ENCODE results near the gene LACRT.
"Not testable (repeated sequence)": the region's sequence is repeated elsewhere in the genome, so short reads cannot be mapped to it uniquely, and the experiment has no call there.

LACRT gene, protein sequence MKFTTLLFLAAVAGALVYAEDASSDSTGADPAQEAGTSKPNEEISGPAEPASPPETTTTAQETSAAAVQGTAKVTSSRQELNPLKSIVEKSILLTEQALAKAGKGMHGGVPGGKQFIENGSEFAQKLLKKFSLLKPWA

DNA sequence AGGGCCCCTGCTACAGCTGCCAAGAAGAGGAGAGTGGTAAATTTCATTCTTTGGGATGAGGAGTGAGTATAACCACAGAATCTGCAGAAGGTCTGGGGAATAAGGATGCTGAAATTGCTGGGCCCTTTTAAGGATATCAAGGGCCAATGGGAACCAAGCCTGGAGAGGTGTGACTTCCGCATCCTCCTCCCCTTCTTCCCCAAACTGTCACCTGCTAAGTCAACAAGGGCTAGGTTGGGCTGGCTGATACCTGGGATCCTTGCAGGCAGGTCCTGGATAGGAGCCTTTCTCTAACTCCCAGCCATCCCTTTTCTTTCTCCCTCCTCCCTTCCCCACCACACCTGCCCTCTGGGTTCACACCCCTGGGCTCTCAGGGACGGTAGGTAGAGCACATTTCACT lies at the start of gene LACRT:
Gene LACRT (minus strand): TSS at position 101 of the 400 bp plus-strand sequence. CDS start 54 bp downstream, at position 47.
- TF ChIP-seq, protein P1, sequence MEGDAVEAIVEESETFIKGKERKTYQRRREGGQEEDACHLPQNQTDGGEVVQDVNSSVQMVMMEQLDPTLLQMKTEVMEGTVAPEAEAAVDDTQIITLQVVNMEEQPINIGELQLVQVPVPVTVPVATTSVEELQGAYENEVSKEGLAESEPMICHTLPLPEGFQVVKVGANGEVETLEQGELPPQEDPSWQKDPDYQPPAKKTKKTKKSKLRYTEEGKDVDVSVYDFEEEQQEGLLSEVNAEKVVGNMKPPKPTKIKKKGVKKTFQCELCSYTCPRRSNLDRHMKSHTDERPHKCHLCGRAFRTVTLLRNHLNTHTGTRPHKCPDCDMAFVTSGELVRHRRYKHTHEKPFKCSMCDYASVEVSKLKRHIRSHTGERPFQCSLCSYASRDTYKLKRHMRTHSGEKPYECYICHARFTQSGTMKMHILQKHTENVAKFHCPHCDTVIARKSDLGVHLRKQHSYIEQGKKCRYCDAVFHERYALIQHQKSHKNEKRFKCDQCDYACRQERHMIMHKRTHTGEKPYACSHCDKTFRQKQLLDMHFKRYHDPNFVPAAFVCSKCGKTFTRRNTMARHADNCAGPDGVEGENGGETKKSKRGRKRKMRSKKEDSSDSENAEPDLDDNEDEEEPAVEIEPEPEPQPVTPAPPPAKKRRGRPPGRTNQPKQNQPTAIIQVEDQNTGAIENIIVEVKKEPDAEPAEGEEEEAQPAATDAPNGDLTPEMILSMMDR (IDR thresholded peaks at IDR 0.05; ENCODE audit: low read depth, low read length, missing control alignments), result no peak
- no peak for DNase-seq (ENCODE audit: low read depth)
- H3K4me3 ChIP-seq (ENCODE audit: low read depth, low read length), result no peak within 1 kb of the TSS

DNA sequence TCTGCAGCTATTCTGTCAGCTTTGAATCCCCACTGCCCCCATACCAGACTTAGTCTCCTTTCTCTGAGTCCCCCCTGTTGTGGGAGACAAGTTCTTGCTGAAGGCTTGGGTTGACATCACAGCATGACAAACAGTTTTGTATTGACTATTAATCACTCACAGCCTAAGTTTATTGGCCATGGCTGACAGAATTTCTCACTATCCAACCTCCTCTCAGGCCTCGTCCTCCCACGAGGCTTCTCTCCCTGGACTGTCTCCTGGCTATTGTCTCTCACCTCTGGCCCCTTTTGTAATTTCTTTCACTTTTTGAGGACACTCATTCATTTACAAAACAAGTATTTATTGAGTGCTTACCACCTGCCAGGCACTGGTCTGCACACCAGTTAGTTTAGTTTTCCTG lies 48.7 kb upstream of the LACRT start:
- no peak for DNase-seq (ENCODE audit: low read depth)
- TF ChIP-seq, protein P1 (IDR thresholded peaks at IDR 0.05; ENCODE audit: low read depth, low read length, missing control alignments), result no peak
- no peak overlapping the region for H3K4me3 ChIP-seq (ENCODE audit: low read depth, low read length)

DNA sequence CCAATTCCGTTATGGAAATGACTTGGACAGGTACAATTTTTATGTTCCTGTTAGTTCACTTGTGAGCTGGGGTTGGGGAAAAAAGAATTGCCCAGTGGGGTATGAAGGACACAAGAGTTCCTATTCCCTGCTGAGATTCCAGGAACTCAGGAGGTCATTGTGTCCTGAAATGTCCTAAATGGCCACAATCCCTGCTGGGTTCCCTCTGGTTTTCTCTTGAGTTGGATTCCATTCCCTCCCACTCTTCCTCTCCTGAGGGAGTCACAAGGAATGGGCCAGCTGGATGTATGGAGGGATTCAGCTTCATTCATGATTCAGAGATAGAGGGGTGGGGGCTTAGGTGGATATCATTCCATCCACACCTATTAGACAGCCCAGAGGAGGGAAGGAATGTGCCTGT lies 48.0 kb upstream of the LACRT start:
- no peak for DNase-seq (ENCODE audit: low read depth)
- H3K4me3 ChIP-seq (ENCODE audit: low read depth, low read length), result no peak overlapping the region
- TF ChIP-seq, protein P1 (IDR thresholded peaks at IDR 0.05; ENCODE audit: low read depth, low read length, missing control alignments), result no peak

DNA sequence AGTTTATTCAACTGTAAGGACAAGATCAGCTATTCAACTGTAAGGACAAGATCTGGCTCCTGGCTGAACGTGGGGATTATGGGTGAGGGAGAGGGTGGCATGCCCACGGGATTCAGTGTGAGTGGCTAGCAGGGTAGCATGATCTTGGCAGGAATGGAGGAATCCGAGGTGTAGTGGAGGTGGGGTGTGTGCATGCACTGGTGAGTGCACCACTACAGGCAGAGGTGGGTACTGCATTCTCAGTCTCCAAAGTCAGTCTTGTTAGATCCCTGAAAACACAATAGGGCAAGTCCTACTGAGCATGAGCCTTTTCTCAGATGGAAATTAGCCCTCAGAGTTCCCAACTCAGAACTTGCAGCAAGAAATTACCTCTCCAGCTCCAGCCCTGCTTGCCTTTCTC lies 45.7 kb upstream of the LACRT start:
- H3K4me3 ChIP-seq (ENCODE audit: low read depth, low read length), result no peak overlapping the region
- TF ChIP-seq, protein P1 (IDR thresholded peaks at IDR 0.05; ENCODE audit: low read depth, low read length, missing control alignments), result peak; percentile 94
- DNase-seq (ENCODE audit: low read depth), result peak; percentile 16

DNA sequence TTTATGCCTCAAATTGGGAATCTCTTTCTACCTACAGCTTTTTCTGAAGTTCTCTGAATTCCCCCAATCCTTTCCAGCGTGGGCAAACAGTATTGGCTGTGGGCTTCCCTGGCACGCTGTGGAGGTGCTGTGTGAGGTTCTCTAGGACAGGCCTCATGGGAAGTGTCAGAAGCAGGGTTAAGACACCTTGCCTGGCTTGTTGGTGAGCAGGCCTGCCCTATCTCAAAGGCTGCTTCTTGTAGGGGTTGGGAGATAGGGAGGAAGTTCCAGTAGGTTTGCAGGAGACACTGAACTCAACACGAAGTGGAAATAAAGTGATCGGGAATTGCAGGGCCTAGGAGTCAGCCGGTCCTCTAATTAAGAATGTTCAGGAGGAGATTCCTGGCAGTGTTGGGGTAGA lies 43.4 kb upstream of the LACRT start:
- TF ChIP-seq, protein P1 (IDR thresholded peaks at IDR 0.05; ENCODE audit: low read depth, low read length, missing control alignments), result no peak
- H3K4me3 ChIP-seq (ENCODE audit: low read depth, low read length), result no peak overlapping the region
- DNase-seq (ENCODE audit: low read depth), result no peak

DNA sequence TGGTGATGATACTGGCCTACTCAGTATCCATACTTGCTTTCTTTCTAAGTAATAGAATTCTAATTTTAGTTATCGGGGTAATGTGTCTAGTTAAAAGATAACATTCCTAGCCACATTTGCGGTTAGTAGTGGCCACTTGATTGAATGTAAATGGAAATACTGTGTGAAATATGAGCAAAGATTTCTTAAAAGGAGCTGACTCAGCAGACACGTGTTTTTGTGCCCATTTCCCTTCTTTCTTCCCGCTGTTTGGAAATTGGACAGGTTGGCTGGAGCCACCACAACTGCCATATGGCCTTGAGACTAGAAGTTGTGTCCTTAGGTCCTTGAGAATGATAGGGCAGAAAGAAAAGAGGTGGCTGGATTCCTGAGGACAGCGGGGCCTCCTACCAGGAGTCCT lies 33.2 kb upstream of the LACRT start:
- no peak for DNase-seq (ENCODE audit: low read depth)
- TF ChIP-seq, protein P1 (IDR thresholded peaks at IDR 0.05; ENCODE audit: low read depth, low read length, missing control alignments), result no peak
- no peak overlapping the region for H3K4me3 ChIP-seq (ENCODE audit: low read depth, low read length)

DNA sequence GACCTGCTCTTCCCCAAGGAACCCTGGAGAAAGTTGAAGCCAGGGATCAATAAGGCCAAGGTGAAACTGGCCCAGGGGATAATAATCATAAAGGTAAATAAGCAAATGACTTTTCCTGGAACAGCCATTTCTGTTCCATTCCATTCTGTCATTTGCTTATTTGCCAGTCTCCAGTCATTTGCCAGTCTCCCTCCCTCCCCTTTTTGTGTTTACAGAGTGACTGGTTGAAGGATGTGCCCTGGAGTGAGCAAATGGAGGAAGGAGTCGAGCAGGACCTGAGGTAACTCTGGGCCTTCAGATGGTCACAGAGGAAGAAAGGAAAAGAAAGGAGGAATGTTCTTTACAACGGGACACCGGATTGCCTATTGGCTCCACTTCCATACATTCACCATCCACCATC lies 31.3 kb upstream of the LACRT start:
- H3K4me3 ChIP-seq (ENCODE audit: low read depth, low read length), result no peak overlapping the region
- no peak for DNase-seq (ENCODE audit: low read depth)
- TF ChIP-seq, protein P1 (IDR thresholded peaks at IDR 0.05; ENCODE audit: low read depth, low read length, missing control alignments), result no peak

DNA sequence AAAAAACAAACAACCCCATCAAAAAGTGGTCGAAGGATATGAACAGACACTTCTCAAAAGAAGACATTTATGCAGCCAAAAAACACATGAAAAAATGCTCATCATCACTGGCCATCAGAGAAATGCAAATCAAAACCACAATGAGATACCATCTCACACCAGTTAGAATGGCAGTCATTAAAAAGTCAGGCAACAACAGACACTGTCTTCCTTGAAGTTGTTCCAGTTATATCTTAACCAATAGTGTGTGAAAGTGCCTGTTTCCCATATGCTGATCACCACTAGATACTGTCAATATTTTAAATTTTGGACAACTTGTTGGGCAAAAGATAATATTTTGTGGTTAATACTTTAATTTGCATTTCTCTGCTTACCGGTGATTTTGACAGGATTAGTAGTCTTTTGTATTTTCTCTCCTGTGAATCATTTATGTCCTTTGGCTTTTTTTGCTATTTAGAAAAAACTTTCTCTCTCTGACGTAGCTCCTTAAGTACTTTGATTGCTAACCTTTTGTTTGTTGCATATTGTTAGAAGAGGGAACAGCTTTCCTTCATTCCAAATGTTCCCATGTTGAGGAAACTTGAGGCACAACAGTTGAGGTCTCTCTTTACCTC lies 30.4 kb upstream of the LACRT start:
- not testable (repeated sequence) for H3K4me3 ChIP-seq (ENCODE audit: low read depth, low read length); DNase-seq (ENCODE audit: low read depth)
